GM21381 (cell line): Measurements from ENCODE around the gene CAPN7.
A peak's percentile ranks its signal among the peaks of the same experiment; 100 is the strongest.

ENCODE experiments used
- ATAC-seq: cut with Tn5 transposase; IDR thresholded peaks from one replicate; pipeline ENCODE4 v1.9.1; 2021; ENCODE audit warnings: mild to moderate bottlenecking, moderate library complexity; ENCODE audit not compliant: unreplicated experiment

CAPN7 gene

DNA sequence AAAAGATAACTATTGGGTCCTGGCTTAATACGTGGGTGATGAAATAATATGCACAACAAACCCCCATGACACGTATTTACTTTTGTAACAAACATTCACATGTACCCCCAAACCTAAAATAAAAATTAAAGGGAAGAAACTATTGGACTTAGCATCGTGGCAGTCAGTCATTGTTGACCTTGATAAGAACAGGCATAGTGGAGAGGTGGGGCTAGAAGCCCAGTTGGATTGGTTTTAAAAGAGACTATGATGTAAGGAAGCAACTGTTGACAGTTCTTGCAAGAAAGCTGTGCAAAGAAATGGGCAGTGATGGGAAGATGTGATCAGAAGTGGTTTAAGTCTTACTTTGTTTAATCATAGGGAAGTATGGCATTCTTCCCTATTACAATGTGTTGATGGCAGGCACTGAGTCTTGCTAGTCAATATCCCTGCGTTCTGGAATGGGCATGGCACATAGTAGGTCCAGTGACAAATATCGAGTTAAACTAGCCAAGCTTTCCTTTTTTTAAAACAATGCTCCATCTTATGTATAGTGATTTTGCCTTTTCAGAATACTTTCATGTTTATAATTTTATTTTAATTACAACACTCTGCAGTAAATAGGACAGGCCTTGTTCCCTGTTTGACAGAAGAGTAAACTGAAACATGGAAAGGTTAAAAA, 37.9 kb downstream of the CAPN7 start:
- ATAC-seq, result no peak

DNA sequence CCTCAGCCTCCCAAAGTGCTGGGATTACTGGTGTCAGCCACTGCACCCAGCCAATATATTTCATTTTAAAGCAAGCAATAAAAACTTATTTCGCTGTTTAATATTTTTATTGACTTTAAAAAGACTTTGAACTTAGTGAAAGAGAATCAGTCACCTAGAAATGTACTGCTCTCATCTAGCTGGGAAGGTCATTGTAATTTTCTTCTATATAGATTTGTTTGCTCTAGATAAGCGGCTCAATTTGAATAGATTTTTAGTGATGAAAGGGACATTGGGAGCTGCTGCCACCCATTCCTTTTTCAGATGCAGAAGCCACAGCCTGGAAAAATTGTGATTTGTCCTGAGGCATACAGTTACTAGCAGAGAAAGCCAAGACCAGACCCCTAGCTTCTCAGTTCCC, 40.1 kb downstream of the CAPN7 start:
- ATAC-seq, result no peak

DNA sequence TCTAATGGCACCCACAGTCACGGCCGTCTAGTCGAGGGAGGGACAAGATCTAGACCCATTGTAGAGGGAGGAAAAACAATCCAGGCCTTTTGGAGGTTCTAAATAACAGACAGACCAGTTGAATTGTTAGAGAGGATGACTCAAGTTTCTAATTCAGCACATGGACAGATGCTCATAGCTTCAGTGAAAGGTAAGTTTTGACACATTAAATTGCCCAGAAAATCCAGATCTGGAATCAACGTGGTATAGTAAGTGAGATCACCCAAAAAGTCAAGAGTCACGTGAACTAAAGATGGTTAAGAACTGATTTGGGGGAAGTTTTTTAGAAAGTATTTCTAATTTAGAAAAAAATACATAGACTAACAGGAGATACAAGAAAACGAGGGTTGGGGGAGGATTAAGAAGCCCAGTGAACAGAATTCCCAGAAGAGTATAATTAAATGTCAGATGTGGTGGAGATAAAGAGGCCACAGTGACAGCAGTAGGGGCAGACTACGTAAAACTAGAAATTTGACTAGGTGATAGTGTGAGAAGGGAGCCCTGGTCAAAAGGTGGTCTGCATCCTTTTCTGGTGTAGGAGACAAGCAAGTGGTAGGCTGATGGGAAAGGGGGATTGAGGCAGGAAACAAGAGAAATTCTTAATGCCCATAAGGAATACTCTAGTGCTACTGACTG, 47.1 kb downstream of the CAPN7 start:
- no peak for ATAC-seq

DNA sequence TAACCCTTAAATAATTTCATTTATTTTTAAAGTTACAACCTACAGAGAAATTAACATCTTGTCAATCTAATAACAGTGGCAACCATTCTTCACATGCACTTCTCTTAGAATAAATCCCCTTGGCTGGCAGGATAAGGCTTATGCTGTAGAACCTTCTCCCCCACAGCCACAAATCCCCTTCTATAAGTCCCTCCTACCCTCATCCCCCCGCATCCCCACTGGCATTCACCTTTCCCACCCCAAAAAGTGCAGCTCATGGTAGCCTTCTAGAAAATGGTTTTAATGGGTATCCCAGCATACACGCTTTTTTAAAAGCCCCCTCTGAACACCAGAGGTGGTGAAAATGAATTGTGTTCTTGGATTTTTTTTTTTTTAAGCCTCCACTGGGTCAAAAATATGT, 49.2 kb downstream of the CAPN7 start:
- no peak for ATAC-seq

DNA sequence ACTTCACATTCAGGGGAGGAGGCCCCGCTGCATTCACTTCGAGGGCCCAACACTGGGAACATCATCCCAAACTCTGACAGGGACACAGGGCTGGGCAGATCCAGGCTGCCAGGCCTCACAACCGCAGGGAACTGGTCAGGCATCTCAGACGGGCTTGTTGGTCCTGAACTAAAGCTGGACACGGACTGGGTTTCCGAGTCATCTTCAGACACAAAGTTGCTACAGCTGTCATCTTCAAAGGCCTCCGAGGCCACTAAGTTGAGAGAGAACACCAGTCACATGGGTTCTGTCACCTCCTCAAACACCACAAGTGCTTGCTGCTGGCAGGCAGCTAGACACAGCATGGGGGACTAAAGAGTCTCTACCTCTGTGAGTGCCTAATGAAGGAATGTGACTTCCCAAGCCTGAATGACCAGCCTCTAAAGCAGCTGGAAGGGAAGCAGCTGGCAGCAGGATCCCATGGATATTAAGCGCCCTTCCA, 50.9 kb downstream of the CAPN7 start:
- no peak for ATAC-seq

DNA sequence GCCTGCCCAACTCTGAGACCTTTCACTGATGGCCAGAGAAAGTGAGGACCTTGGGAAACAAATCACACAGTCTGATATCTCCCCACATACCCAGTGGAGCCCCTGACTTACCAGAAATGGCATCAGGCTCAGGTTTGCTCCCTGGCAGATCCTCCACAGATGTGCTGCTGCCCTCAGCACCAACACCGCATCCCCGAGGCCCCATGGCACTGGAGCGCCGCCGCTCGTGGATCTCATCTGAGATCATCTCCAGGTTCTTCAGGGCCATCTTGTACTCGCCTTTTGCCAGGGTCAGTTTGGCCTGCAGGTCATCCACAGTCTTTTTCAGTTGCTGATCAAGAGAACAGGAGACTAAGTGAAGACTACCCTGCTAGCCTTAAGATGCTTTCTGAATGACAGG, 52.7 kb downstream of the CAPN7 start:
- no peak for ATAC-seq

DNA sequence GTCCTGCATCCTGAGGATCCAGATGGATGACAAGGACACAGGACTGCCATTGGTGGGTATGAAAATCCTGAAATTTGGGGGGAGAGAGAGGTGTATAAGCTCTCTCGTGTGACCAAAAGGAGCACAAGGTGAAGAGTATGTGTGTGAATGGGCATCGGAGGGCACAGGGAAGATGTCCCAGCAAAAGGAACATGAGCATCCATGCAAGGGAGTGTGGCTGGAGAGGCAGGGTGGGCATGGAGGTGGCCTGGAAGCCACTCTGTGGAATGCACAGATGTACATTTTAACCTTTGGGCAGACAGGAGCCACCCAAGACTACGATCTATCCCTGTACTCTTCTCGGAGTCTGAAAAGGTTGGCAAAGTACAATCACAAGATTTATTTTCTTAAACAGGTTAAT, 54.5 kb downstream of the CAPN7 start:
- ATAC-seq, result no peak

DNA sequence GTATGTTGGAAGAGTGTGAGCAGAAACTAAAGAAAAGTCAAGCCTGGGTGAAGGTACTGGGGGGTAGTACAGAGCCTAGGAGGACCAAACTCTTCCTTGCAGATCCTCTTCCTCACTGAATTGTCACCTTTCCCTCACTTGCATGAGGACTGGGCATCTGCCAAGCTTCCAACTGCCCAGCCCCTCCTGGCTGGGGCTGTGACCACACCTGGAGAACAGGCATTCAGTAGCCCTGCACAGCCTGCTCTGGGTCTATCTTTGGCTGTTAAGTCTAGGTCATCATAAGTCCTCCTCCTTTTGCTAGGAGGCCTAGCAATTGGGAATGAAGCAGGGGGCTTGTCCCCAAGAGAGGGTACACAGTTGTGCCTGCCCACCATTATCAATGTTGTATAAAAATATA, 55.2 kb downstream of the CAPN7 start:
- no peak for ATAC-seq

DNA sequence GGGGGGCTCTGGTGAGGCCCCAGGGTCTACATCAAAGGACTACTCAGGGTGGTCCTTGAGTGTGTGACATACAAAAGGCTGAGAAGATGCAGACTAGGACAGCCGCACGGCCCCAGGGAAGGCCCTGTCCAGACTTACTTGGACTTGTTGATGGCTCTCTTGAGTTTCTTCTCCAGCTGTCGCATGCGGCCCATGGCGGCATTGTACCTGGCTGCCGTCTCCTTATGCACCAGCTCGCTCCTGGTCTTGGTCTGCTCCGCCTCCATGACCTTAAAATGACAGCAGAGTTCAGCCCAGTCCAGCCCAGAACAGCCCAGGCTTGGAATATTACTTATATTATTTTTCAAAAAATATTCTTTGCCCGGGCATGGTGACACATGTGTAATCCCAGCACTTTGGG, 56.0 kb downstream of the CAPN7 start:
- no peak for ATAC-seq

DNA sequence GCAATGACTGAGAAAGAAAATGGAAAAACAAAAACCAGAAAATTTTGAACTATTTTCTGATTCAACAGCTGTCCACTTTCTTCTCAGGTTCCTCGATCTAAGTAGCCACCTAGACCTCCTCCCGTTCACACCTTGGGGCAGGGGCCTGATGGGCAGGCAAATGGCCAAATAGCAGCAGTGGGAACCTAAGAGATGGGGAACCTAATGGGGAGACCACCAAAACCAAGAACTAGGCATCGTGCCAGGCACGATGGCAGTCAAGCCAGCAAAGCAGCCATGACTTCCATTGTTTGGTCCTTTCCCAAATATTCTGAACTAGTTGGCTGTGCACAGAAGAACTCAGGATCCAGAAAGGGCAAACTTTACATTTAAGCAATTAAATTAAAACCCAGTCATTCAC, 57.1 kb downstream of the CAPN7 start:
- ATAC-seq, result no peak

DNA sequence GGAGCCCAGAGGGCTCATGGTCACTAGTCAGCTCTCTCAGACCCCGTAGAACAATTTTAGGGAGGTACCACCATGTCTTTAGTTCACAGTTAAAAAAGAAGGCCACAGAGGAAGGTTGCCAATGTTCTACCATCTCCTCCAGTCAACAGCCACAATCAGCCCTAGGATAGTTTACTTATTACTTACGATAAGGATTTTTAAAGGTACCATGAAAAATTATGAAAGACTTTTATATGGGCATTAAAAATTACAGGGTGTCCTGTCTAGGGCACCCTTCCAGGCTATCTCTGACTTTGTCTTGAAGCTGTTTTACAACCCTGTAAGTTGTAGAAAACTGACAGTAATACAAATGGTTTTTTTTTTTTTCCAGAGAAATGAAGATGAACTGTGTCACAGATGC, 57.9 kb downstream of the CAPN7 start:
- ATAC-seq, result no peak

DNA sequence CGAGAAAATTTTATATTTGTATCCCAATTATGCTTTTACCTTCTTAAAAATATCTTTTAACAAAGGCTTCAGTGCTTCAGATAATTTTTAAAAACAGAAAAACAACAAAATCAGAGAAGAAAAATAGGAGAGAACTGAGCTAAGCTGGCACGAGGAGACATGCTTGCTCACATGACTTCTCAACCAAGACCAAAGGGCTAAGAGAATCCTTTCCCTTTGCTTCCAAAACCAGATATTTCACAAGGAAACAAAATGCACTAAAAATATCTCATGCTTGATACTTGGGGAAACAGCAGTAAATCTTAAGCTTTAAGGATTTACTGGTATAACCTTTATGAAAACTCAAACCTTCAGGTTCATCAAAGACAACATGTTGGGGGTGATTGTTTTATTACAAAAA, 58.4 kb downstream of the CAPN7 start:
- no peak for ATAC-seq

DNA sequence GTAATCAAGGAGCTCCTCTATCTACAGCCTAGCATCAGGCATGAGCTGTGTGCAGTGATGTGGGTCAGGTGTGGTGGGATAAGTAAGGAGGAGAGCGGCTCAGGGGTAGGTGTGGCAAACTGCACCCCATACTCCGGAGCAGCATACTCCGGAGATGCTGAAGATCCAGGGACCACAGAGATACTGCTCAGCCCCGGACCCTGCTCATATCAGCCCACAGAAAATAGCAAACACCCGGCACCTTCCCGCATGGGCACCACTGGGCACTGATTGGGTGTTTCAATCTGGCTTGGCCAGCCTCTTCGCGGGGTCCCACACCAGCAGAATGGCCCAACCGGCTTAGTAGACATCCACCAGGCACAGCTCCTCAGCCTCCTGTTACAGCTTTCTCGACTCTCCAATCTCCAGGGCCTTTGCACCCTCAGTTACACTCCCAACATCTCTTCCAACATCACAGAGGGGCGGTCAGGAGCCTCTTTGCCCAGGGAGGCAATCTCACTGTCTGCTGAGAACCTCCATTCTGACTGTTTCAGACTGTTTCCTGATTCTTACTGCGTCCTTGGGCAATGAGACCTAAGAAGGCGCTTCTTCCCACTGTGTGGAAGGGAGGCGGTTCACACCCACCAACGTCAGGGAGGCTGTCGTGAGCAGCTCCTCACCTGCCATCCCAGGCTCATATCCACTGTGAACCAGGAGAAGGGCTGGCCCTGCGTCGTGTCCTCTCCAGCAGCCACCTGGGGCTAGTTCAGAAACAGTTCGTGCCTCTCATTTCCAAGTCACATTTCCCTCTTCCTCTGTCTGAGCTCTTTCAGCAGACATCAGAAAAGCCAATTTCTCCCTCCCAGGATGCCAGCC, 59.8 kb downstream of the CAPN7 start:
- ATAC-seq, result no peak

DNA sequence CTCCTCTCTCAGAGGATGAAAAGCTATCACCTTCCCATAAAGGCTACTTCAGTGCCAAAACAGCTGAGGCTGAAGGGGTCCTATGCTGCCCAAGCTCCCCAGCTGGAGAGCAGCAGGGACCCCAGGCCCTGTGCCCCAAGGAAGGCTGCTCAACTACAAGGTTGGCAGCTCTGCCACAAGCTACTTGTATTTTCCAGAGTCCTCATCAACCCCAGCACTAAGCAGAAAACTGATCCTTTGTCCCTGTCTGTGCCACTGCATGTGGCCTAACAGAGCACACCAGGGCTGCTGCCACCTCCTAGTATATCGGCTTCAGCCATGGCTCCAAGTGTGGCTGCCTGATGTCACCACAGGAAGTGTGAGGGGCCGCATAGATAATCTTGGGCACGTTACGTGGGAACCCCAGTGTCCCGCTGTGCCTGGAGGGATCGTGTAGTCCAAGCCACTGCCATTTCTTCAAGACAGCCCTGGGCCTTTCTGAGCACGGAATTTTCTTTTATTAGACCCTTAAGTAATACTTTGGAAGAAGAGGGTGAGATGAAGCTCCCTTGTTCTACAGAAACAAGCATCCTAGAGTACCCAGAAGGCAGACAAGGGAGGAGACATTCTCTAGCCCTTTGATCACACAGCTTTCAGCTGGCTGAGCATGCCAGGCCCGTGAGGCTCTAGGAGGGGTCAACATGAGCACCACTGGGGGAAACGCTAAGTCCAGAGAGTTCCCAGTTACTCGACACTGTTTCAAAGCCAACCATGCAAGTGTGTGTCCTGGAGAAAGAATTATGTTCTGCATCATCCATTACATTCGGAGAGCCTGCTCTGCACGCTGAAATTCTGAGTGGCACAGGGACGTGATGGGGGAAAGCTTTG, 60.7 kb downstream of the CAPN7 start:
- no peak for ATAC-seq

DNA sequence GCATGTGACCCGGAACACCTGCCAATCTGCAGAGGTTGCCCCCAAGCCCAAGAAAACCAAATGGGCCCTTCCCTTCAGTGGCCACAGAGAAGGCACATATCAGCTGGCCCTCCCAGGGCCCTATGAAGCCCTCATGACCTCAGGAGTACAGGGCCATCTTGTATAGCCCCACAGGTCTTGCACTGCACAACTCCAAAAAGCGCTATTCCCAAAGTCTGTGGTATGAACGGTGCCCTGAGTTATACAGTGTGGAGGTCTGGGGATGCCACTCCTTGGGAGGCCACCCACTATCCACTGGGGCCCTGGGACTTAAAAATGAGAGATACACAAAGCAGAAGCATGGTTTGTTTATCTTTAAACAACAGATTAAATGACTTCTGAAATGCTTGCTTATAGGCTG, 61.5 kb downstream of the CAPN7 start:
- no peak for ATAC-seq

DNA sequence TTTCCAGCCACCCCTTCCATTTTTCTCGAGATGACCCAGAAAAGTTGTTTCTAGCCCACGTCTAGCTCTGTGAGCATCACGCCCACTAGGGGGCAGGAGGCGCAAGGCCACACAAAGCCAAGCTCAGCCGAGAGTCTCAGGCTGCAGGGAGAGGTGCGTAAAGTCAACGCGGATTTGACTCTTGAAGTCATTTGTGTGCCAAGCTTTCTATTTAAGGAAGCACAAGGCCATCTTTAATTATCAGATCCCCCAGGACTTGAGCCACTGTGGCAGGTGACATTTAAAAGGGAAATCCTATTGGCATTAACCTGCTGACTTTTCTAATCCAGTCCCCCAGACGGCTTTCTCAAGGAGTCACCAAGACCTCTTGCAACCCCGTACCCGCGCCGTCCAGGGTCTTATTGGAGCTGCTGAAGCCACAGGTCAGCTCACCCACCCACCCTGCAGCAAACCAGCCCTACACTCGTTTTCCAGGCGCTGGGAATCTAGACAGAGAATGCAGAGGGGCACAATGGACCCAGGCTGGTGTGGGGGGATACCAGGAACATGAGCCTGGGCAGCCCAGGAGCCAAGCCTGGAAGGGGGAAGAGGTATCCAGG, 62.1 kb downstream of the CAPN7 start:
- ATAC-seq, result peak; percentile 41

DNA sequence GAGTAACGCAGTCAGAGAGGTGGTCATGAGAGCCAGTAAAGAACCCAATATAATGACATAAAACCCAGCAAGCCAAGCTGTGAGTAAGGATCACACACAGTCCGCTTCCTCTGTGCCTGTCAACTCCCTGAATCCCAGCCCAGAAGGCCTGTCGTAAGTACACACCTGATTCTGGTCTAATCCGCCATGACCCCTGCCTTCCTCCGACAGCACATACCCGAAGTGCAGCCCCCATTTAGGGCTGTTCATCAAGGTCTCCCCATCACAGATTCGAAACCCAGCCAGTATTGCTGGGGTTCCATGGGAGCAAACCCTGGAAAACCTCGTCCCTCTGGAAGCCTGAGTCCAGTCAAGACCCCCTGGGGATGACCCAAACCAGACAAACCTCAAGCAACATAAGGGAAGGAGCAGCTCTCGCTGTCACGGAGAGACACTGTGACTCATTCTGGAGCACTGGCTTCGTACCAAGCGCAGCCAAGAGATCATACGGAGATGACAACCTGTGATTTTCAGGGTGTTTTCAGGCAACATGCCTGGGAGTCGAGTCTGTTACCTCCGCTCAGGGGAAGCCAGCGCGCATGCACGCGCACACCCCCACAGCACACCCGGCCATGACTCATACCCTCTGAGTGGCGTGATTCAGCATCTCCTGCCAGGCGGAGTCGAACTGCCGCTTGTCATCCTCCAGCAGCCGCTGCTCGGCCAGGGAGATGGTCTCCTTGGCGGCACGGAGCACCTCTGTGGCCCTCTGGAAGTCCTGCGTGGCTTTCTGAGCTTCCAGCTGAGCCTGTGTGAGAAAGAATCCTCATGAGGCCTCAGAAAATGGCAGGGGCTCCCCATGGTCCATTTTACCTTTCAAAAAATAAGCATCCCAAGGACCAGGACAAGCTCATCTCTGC, 63.3 kb downstream of the CAPN7 start:
- peak; percentile 55 for ATAC-seq

DNA sequence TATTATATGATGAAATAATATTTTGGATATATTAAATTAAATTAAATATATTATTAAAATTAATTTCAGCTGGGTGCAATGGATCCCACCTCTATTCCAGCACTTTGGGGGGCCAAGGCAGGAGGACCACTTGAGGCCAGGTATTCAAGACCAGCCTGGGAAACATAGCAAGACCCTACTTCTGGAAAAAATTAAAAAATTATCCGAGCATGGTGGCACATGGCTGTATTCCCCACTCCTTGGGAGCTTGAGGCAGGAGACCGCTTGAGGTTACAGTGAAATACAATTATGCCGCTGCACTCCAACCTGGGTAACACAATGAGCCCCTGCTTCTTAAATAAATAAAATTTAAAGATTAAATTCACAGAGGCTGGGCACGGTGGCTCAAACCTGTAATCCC, 65.0 kb downstream of the CAPN7 start:
- no peak for ATAC-seq

DNA sequence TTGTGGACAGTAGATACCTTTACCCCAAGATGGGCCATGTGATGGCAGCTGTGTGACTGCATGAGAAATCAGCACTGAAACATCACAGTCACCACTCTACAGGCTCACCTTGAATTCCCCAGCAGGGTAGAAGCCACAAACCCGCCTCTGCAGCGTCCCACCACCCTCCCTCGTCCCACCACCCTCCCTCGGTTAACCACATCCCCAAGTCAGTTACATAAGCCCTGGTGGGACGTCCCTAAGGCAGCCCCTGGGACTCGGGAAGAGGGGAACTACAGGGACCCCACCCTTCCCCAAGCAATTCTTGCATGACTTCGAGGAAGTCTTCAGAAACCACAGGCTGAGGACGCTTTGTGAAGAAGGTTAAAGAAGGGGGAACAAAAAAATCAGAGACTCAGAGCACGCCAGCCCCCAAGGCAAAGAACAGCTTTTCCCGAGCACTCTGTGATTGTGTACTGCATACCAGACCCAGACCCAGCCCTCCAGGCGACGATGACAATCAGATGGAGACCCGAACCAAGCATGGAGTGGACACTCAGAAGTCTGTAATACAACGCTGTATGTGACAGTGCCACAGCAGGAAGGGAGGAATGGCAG, 65.8 kb downstream of the CAPN7 start:
- peak; percentile 60 for ATAC-seq
